ENCODE data around the gene TECPR1.

The TECPR1 gene

DNA sequence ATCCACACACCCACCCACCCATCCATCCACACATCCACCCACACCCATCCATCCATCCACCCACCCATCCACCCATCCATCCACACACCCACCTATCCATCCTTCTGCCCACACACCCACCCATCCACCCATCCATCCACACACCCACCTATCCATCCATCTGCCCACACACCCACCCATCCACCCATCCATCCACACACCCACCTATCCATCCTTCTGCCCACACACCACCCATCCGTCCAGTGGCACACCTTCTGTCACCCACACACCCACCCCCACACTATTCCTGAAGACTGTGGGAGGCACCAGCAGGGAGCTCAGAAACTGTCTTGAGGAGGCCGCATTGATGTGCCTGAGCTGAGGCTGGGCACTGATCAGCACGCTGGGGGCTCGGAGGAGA is 9.1 kb downstream of the TECPR1 start:
- no peak for DNase-seq (ENCODE audit: low read depth)
- TF ChIP-seq, protein P1, sequence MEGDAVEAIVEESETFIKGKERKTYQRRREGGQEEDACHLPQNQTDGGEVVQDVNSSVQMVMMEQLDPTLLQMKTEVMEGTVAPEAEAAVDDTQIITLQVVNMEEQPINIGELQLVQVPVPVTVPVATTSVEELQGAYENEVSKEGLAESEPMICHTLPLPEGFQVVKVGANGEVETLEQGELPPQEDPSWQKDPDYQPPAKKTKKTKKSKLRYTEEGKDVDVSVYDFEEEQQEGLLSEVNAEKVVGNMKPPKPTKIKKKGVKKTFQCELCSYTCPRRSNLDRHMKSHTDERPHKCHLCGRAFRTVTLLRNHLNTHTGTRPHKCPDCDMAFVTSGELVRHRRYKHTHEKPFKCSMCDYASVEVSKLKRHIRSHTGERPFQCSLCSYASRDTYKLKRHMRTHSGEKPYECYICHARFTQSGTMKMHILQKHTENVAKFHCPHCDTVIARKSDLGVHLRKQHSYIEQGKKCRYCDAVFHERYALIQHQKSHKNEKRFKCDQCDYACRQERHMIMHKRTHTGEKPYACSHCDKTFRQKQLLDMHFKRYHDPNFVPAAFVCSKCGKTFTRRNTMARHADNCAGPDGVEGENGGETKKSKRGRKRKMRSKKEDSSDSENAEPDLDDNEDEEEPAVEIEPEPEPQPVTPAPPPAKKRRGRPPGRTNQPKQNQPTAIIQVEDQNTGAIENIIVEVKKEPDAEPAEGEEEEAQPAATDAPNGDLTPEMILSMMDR (IDR thresholded peaks at IDR 0.05; ENCODE audit: low read depth, low read length, missing control alignments) = no peak
- in situ Hi-C loops (cut with HindIII; ENCODE audit: low sequenced_read_pairs) = no loop called here
- no peak overlapping the region for H3K4me3 ChIP-seq (ENCODE audit: low read depth, low read length)

DNA sequence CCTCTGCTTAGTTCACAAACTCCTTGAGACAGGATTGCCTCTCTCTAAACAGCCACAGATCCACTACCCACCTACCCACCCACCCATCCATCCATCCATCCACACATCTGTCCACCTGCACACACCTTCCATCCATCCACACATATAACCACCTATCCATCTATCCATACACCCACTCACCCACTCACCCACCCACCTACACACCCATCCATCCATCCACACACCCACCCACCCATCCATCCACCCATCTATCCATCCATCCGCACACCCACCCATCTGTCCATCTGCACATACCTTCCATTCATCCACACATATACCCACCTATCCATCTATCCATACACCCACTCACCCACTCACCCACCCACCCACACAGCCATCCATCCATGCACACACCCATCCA is 9.7 kb downstream of the TECPR1 start:
- H3K4me3 ChIP-seq (ENCODE audit: low read depth, low read length) = no peak overlapping the region
- in situ Hi-C loops (cut with HindIII; ENCODE audit: low sequenced_read_pairs) = no loop called here
- no peak for DNase-seq (ENCODE audit: low read depth)
- TF ChIP-seq, protein P1 (IDR thresholded peaks at IDR 0.05; ENCODE audit: low read depth, low read length, missing control alignments) = no peak

DNA sequence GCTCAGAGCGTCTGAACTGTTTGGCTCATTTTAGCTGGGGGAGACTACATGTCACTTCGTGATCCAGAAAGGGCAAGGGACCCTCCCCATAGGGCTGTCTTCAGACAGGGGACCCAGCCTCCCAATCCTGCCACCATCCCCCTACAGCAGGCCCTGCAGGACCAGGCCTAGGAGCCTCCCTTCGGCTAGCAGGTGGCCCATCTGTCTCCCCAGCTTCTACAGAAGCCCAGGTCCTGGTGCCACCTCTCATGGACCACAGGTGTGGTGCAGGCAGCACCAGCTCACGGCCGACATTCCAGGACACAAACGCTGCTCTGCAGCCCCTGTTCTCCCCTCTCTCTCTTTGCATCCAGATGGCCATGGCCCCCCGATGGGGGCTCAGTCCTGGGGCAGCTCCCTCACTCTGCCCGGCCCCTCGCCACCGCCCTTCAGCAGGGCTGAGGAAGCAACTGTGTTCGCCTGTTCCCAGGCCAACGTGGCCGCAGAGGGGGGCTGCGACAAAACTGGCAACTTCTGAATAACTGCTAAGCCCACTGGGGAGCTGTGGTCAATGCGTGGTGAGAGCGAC is 10.3 kb downstream of the TECPR1 start:
- H3K4me3 ChIP-seq (ENCODE audit: low read depth, low read length) = no peak overlapping the region
- in situ Hi-C loops (cut with HindIII; ENCODE audit: low sequenced_read_pairs) = no loop called here
- TF ChIP-seq, protein P1 (IDR thresholded peaks at IDR 0.05; ENCODE audit: low read depth, low read length, missing control alignments) = no peak
- no peak for DNase-seq (ENCODE audit: low read depth)

DNA sequence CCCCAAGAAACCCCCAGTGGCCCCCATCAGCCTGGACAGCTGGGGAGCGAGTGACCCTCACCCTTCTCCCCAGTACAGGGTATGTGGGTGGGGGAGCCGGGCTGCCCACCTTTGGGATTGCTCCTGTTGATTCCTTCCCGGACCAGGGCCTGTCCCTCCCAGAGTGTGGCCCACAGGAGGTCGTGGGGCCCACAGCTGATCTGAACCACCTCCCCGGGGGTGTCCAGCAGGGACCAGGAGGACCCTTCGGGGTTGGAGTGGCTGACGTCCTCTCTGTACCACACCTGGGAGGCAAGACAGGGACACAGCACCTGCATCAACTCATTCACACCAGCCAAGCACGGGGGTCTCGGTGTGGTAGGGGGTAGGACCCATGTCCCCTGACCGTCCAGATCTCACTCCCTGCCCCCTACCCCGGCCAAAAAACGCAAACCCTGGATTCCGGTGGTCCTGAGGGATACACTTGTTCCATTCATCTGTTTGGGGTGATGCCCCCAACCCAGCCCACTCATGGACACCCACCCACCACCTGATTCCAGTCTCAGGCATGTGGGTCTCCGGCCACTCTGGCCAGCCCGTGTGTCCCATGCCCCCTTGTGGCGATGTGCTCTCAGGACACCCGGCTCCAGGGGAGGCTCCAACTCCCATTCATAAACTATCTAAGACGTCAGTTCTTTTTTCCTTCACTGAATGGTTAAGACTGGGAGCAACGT is 10.9 kb downstream of the TECPR1 start:
- TF ChIP-seq, protein P1 (IDR thresholded peaks at IDR 0.05; ENCODE audit: low read depth, low read length, missing control alignments) = peak; percentile 83
- DNase-seq (ENCODE audit: low read depth) = peak; percentile 13
- no peak overlapping the region for H3K4me3 ChIP-seq (ENCODE audit: low read depth, low read length)
- in situ Hi-C loops (cut with HindIII; ENCODE audit: low sequenced_read_pairs) = no loop called here

DNA sequence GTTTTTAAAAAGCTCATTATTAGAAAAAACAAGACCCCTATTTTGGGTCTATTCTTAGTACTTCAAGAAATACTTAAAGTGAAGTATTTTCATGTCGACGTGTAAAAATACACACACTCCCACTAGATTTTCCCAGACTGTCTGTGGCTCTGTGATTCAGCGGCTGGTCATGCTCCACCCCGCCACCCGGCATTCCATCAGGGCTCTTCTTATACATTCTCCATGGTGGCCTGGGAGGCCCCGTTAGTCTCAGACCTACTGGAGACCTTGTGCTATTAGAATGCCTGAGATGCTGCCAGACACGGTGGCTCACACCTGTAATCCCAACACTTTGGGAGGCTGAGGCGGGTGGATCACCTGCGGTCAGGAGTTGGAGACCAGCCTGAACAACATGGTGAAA is 13.1 kb downstream of the TECPR1 start:
- DNase-seq (ENCODE audit: low read depth) = no peak

DNA sequence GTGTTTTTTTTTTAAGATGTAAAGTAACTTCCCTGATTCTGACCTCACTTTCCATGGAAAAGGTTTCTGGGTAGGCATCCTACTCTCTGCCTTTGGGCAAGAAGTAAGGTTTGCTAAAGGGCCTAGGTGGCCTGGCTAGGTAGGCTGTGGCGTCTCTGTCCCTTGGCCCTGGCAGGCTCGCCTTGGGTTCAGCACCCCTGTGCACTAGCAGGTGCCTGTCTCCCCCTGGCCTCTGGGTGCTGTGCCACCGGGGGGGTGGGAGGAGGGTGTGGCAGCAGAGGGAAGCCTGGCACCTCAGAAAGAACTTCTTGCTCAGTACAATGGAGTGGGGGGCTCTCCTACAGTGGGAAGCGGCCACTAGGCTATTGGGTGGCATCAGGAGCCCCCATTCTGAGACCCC is 14.0 kb downstream of the TECPR1 start:
- no peak overlapping the region for H3K4me3 ChIP-seq (ENCODE audit: low read depth, low read length)
- in situ Hi-C loops (cut with HindIII; ENCODE audit: low sequenced_read_pairs) = no loop called here
- TF ChIP-seq, protein P1 (IDR thresholded peaks at IDR 0.05; ENCODE audit: low read depth, low read length, missing control alignments) = no peak
- no peak for DNase-seq (ENCODE audit: low read depth)

More for the DNA sequence above, 13.1 kb downstream of the TECPR1 start:
- TF ChIP-seq, protein P1 (IDR thresholded peaks at IDR 0.05; ENCODE audit: low read depth, low read length, missing control alignments) = no peak
- no peak overlapping the region for H3K4me3 ChIP-seq (ENCODE audit: low read depth, low read length)
- in situ Hi-C loops (cut with HindIII; ENCODE audit: low sequenced_read_pairs) = no loop called here
